GM18511 (cell line): Measurements from ENCODE around the gene EZH1.
"Not testable (repeated sequence)": the region's sequence is repeated elsewhere in the genome, so short reads cannot be mapped to it uniquely, and the experiment has no call there.

ENCODE experiments used
- ATAC-seq: cut with Tn5 transposase; IDR thresholded peaks from one replicate; pipeline ENCODE4 v1.9.1; 2021; ENCODE audit warnings: mild to moderate bottlenecking, moderate library complexity; ENCODE audit not compliant: unreplicated experiment

EZH1 gene

DNA sequence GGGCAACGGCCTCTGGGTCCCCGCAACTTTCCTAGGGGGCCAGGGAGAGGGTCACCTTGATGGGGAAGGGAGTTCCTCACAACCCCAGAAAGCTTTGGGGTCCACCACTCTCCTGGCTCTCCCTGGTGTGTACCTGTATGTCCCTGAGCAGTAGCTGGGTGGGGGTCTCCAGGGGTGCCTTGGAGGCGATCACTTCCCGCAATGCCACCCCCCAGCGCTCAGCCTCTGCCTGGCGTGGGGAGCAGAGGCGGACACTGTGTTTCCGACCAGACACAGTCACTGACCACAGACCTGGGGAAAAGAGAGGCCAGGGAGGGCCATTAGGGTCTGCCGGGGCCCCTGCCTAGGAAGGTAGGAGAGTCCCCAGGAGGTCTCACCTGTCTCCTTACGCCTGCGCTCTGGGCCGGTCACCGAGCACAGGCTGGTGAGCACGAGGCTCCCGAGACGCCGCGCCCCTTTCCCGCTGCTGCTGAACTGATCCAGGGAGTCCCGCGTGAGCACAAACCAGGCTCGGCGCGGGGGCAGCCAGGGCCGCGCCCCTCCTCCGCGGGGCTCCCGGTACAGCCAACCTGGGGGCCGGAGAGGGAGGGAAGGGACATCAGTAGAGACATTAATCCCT lies 71.5 kb downstream of the EZH1 start:
- ATAC-seq: no peak

DNA sequence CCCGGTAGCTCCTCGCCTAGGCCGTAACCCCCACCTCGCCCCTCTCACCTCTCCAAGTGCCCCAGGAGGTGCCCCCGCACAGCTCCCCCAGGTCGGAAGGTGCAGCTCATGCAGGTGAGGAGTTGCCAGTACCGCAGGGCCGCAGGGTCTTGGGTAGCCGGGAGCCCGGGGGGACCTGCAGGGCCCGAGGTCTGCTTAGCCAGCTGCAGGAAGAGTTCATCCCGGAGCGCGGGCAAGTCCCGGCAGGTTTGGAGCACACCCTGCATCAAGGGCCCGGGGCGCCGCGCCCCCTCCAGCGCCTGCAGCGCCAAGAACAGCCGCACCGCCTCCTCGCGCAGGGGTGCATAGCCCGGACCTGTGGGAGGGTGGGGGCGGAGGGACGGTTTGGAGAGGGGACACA lies 72.8 kb downstream of the EZH1 start:
- ATAC-seq: no peak

DNA sequence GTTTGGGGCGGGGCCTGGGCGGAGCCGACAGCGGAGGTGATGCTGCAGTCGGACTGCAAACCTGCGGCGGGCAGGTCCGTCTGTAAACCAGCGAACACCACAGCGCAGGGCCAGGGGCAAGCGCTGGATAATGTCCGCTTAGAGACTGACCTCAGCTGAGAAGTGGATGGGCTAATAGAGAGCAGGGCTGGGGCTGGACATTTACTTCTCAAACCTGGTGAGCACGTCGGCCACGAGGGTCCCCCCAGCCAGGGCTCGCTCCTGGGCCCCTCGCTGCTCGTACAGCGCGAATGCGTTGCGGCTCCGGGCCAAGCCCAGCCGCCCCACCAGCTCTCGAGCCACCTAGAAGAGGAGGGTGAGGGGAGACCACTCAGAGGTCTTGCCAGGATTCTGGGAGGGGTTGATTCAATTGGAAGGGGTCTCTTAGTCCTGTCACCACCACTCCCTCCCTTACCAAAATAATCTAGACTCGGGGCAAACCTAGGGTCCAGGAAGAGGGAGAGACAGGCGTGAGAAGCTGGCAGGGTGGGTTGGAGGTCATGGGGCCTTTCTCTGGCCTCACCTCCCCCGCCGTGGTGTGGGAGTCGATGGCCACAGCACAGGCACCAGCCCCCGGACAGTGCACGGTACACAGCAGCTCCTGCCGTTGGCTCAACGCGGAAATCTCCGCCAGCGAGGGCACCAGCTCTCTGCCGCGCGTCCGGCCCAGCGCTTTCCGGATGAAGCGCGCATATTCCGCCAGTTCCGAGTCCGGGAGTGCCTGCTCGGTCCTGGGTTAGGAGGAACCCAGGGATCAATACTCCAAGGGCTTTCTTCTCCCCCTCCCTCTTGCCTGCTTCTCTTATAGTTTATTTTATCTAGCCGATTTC lies 73.8 kb downstream of the EZH1 start:
- no peak for ATAC-seq

GRCh38 chr17:42669977-42670788 lies 74.7 kb downstream of the EZH1 start:
- ATAC-seq: no peak

DNA sequence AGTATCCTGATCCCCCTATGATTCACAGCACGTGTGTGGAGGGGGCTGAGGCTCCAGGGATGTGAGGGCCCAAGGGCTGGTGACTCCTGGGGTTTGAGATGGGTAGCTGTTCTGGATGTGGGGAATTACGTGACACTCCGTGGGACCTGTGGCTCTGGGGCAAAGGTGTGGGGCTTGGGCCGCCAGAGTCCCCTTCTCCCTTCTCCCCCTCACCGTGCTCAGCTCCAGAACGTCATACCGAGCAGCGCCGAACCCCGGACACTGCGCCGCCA lies 75.2 kb downstream of the EZH1 start:
- ATAC-seq: no peak

DNA sequence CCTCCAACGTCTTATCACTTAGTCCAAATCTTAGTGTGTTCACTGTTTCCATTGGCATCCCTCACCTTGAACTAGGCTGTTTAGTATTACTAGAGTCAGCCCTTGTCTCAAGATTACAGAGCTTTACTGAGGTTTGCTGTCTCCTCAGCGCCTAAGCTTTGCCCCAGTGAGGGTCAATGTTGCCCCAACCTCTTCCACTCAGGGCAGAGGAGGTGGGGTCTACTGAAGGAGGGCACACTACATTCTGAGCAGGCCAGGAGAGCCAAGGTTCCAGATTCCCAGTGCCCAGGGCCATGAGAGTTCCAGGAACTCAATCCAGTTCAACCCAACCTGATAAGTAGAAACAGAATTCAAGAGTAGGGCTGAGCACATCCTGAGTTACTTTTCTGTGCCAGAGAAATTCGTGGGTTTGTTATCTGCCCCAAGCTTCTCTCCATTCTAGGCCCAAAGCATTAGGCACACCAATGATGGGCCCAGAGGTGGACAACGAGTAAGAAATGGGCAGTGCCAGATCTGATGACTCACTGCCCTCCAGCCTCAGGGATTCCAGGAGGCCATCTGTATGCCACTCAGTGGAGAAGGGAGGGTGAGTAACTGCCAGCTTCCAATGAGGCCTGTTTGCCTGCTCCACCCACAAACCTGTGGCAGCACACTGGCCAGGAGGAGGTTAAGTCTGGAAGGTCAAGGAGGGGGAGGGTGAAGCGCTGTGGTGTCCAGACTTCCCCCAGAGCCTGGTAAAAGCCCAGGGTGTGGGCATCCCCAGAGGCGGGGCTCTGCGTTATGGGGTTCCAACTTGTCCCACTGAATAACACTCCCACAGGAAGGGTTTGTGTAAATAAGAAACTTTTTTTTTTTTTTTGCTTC lies 77.5 kb downstream of the EZH1 start:
- ATAC-seq: no peak

DNA sequence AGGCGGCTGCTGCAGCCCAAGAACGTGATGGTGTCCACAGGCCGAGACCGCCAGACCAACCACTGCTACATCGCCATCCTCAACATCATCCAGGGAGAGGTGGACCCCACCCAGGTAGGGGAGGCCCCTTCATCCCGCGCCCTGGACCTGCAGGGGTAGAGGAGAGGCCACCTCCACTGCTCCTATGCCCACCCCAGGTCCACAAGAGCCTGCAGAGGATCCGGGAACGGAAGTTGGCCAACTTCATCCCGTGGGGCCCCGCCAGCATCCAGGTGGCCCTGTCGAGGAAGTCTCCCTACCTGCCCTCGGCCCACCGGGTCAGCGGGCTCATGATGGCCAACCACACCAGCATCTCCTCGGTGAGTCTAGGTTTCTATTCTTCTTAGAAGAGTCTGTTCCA lies 78.7 kb downstream of the EZH1 start:
- ATAC-seq: not testable (repeated sequence)

DNA sequence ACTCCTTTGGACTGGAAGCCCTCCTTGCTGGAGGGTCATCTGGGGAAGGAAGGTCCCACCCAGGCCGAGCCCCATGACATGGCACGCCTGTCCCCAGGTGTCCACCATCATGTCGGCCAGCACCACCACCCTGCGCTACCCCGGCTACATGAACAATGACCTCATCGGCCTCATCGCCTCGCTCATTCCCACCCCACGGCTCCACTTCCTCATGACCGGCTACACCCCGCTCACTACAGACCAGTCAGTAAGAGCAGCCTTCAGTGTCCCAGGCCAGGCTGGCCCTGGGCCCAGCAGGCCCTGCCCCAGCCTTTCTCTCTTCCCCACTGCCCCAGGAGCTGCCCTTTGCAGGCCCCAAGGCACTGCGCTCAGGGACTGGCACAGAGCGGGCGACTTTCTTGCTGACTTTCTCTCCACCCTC lies 79.2 kb downstream of the EZH1 start:
- ATAC-seq: no peak

- no peak for ATAC-seq
These were observed 84.0 kb downstream of the EZH1 start for GRCh38 chr17:42660692-42661345.

- ATAC-seq: not testable (repeated sequence)
These were observed 84.9 kb downstream of the EZH1 start for GRCh38 chr17:42659932-42660274.

GRCh38 chr17:42659079-42659931 lies 85.5 kb downstream of the EZH1 start, which contains the start of gene TUBG2:
TUBG2 (plus strand) TSS chr17:42659284; CDS start chr17:42659504, 220 bp downstream.
- peak; percentile 61 for ATAC-seq

GRCh38 chr17:42657824-42658588 lies 86.8 kb downstream of the EZH1 start:
- ATAC-seq: no peak

DNA sequence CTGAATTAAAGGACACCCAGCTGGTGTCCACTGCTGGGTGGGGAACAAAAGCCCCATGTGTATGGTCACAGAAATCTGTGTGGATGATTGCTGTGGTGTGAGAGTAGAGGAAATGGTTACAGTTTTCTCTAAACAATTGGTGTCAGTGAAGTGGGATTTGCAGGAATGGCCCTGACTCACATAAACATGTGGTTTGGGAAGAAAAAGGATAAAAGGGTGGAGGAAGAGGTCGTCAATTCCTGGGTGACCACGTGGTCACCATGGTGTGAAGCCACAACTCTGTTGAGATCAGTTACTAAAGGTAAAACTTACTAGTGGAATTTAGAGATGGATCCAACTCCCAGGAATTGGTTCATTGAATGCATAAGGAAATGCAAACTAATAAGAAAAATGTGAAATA lies 89.3 kb downstream of the EZH1 start:
- no peak for ATAC-seq

GRCh38 chr17:42653179-42654124 lies 91.4 kb downstream of the EZH1 start:
- ATAC-seq: no peak

- no peak for ATAC-seq
These were observed 93.4 kb downstream of the EZH1 start for GRCh38 chr17:42651392-42651791.
